CD4-positive, alpha-beta T cell treated with Interferon gamma for 1 hour (primary cell): Measurements from ENCODE around the gene AGO3.
"Not testable (repeated sequence)": the region's sequence is repeated elsewhere in the genome, so short reads cannot be mapped to it uniquely, and the experiment has no call there.

Experiments used
- DNase-seq: peaks from one replicate; pipeline ENCODE4 v3.0.0-alpha.2; 2020

AGO3 gene

DNA sequence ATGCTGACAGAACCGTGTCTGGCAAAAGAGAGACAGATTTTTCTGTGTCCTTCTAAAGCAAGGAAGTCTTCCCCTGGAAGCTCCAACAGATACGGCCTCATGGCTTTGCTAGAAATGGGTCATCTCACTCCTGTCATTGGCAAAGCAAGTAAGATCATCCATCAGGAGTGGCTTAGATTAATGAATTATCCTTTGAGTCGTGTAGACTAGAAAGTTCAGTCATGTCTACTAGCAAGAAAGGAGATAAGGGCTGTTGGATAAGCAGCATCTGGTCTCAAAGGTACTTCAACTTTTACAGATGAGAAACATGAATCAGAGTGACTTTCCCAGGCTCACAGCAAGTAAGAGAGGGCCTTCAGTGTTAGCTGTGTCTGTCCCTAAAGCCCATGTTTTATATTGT is 3.4 kb upstream of the AGO3 start:
- no peak for DNase-seq

- peak; percentile 36 for DNase-seq
These were observed 944 bp upstream of the AGO3 start for GRCh38 chr1:35929730-35930592.

DNA sequence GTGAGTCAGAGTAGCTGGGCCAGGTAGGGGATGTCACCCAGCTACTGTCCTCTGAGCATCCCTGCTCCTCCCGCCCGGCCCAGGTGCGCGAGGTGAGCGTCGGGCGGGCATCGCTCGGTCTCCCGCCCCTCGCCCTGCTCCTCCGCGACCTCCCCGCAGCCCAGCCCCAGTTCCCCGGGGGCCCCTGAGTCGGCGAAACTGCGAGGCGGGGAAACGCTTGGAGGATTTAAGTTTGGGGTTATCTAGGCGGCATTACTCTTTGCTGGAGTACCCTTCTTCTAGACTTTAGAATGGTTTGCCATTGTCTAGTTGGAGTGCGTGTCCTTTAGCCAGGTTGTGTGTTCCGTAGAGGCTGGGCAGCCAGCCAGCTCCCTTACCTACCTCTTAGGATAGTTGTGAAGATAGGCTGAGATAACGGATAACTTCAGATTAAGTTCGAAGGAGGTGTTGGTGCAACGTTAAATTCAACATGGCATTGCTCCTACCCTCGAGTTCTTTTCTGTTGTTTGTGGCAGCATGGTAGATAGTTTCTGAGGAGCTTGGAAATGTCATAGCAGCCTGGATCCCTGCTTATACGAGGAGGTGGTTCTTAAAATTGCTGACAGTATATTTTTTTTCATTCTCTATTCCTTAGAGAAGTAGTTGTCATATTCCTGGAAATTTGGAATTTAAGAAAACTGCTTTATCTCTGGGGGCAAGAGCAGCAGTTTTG is 697 bp downstream of the AGO3 start:
- DNase-seq: no peak

- no peak for DNase-seq
These were observed 1.3 kb downstream of the AGO3 start for GRCh38 chr1:35932158-35932636.

- DNase-seq: no peak
These were observed 2.0 kb downstream of the AGO3 start for GRCh38 chr1:35932941-35933340.

GRCh38 chr1:35935442-35936388 is 4.8 kb downstream of the AGO3 start:
- no peak for DNase-seq

GRCh38 chr1:35936838-35937237 is 5.9 kb downstream of the AGO3 start:
- no peak for DNase-seq

- DNase-seq: no peak
These were observed 8.6 kb downstream of the AGO3 start for GRCh38 chr1:35939484-35939883.

- DNase-seq: no peak
These were observed 14.4 kb downstream of the AGO3 start for GRCh38 chr1:35945327-35945726.

- no peak for DNase-seq
These were observed 16.6 kb downstream of the AGO3 start for GRCh38 chr1:35947547-35947946.

- DNase-seq: no peak
These were observed 27.7 kb downstream of the AGO3 start for GRCh38 chr1:35958558-35958957.

GRCh38 chr1:35959304-35959703 is 28.4 kb downstream of the AGO3 start:
- DNase-seq: no peak

DNA sequence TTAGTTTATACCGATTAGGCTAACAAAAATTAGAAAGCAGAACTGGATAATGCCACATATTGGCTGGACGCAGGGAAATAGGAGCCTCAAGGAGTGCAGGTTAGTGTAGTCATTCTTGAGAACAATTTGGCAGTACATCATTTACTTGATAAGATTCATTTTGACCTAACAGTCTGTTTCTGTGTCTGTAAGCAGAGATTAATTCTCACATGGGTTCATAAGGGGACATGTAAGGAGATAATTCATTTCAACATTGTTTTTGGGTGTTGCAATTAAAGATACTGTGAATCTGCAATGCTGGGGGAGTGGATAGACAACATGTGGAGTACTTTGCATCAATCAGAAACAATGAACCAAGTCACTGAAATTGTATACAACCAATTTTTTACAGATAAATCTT is 32.0 kb downstream of the AGO3 start:
- no peak for DNase-seq

GRCh38 chr1:35964277-35964676 is 33.4 kb downstream of the AGO3 start:
- not testable (repeated sequence) for DNase-seq

DNA sequence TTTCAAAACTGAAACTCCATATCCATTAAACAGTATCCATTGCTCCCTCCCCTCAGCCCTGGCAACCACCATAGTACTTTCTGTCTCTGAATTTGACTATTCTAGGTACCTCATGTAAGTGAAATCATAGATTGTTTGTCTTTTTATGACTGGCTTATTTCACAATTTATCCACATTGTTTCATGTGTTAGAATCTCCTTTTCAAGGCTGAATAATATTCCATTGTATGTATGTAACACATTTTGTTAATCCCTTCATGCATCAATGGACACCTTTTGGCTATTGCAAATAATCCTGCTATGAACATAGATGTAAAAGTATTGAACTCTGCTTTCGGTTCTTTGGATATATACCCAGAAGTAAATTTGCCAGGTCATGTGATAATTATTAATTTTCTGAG is 37.5 kb downstream of the AGO3 start:
- no peak for DNase-seq

- DNase-seq: no peak
These were observed 40.7 kb downstream of the AGO3 start for GRCh38 chr1:35971601-35972000.

DNA sequence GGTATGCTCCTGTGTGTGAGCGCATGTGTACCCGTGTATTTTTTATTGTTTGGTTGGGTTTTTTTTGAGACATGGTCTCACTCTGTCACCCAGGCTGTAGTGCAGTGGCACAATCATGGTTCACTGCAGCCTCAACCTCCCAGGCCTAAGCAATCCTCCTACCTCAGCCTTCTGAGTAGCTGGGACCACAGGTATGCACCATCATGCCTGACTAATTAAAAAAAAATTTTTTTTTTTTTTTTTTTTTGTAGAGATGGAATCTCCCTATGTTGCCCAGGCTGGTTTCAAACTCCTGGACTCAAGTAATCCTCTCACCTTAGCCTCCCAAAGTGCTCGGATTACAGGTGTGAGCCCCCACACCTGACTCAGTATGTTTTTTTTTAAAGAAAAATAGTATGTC is 41.7 kb downstream of the AGO3 start:
- DNase-seq: not testable (repeated sequence)

- DNase-seq: no peak
These were observed 49.2 kb downstream of the AGO3 start for GRCh38 chr1:35980090-35980489.

- DNase-seq: no peak
These were observed 57.3 kb downstream of the AGO3 start for GRCh38 chr1:35988237-35988636.

DNA sequence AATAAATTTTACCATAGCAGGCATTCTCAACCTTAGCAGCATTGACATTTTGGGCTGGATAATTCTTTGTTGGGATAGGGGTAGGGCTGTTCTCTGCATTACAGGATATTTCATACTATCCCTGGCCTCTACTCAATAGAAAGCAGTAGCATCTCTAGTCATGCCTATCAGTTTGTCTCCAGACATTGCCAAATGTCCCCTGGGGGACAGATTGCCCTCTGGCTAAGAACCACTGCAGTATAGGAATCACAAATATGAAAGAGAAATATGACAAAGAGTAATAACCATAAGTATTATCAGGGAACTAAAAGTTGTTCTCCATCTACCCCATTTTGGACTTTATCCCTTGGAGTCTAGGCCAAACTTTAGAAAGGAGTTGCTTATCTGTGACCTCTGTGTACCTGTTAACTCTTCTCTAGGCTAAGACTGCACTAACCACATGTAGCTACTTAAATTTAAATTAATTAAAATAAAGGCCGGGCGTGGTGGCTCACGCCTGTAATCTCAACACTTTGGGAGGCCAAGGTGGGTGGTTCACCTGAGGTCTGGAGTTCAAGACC is 76.1 kb downstream of the AGO3 start:
- DNase-seq: no peak

- DNase-seq: no peak
These were observed 76.8 kb downstream of the AGO3 start for GRCh38 chr1:36007741-36008140.

DNA sequence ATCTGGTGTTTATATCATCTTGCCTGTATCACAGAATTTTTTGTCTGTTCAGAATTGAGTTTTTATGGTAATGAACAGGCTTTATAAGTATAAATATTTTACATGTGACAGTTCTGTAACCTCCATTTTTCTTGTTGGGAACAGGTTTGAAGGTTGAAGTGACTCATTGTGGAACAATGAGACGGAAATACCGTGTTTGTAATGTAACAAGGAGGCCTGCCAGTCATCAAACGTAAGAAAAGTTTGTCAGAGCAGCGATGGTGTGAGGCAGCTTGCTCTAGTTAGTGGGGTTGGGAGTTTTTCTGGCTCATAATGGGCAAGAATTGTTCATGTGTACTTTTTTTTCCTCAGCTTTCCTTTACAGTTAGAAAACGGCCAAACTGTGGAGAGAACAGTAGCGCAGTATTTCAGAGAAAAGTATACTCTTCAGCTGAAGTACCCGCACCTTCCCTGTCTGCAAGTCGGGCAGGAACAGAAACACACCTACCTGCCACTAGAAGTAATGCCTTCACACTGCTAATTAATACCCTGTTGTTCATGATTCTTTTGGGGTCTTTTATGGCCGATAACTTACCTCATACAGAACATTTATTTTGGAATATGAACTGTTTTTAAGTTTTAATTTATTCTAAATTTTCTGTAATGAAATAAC is 77.8 kb downstream of the AGO3 start:
- no peak for DNase-seq
